WTC11 (cell line): ENCODE results near the gene FMNL2. TPM values are rescaled to one million over a fixed set of nuclear protein-coding genes. Genes with fewer than 3 reads are reported as not detected.

Source experiments
- ATAC-seq: fragments of 200-7000 bp; cut with Tn5 transposase; 2 replicates; pipeline ENCODE4 v1.10.0; 2021; ENCODE audit warnings: mild to moderate bottlenecking, moderate library complexity
- CTCF ChIA-PET: fragments of 300-600 bp; sonication (Branson Sonifier 250); formaldehyde crosslinking; loops from one replicate; lab custom pipeline; 2021; ENCODE audit warnings: antibody characterized with exemption; lab: Charles Lee
- POLR2A ChIA-PET: fragments of 350-600 bp; sonication (Branson Sonifier 250); formaldehyde crosslinking; loops from one replicate; lab custom pipeline; 2021; ENCODE audit warnings: antibody characterized with exemption; lab: Charles Lee
- DNase-seq: peaks from one replicate; pipeline ENCODE4 v3.0.0; 2021; ENCODE audit warnings: low spot score
- H3K27ac Mint-ChIP-seq: 2 replicates; pipeline ENCODE4 v1.8.0; 2021; ENCODE audit warnings: mixed read lengths
- H3K27me3 Mint-ChIP-seq: 2 replicates; pipeline ENCODE4 v1.8.0; 2021; ENCODE audit warnings: low read depth, mild to moderate bottlenecking, moderate library complexity, mixed read lengths
- H3K36me3 Mint-ChIP-seq: 2 replicates; pipeline ENCODE4 v1.8.0; 2021; ENCODE audit warnings: mixed read lengths
- H3K4me1 Mint-ChIP-seq: 2 replicates; pipeline ENCODE4 v1.8.0; 2022; ENCODE audit warnings: mixed read lengths
- H3K4me3 Mint-ChIP-seq: 2 replicates; pipeline ENCODE4 v1.8.0; 2021; ENCODE audit warnings: mild to moderate bottlenecking, moderate library complexity, mixed read lengths
- H3K9me3 Mint-ChIP-seq: 2 replicates; pipeline ENCODE4 v1.8.0; 2021; ENCODE audit warnings: mixed read lengths
- ARID4B ChIP-seq: sonication (generic); formaldehyde crosslinking; IDR thresholded peaks from 2 replicates; pipeline ENCODE4 v1.8.0; 2023; ENCODE audit warnings: missing genetic modification reagents, mild to moderate bottlenecking, borderline replicate concordance
- ATF3 ChIP-seq: sonication (generic); formaldehyde crosslinking; conservative IDR thresholded peaks from 2 replicates; pipeline ENCODE4 v1.8.1; 2022; ENCODE audit warnings: mild to moderate bottlenecking, missing genetic modification reagents
- FOXP1 ChIP-seq: sonication (generic); formaldehyde crosslinking; IDR thresholded peaks from 2 replicates; pipeline ENCODE4 v1.8.0; 2022; ENCODE audit warnings: missing genetic modification reagents, mild to moderate bottlenecking, moderate library complexity, borderline replicate concordance
- FOXP4 ChIP-seq: sonication (generic); formaldehyde crosslinking; IDR thresholded peaks from 2 replicates; pipeline ENCODE4 v1.8.0; 2022; ENCODE audit warnings: mild to moderate bottlenecking, missing genetic modification reagents
- MAX ChIP-seq: sonication (generic); formaldehyde crosslinking; IDR thresholded peaks from 2 replicates; pipeline ENCODE4 v1.8.0; 2022; ENCODE audit warnings: mild to moderate bottlenecking, missing genetic modification reagents
- NFATC4 ChIP-seq: fragments of 250-450 bp; sonication (Bioruptor Pico); IDR thresholded peaks from 2 replicates; pipeline ENCODE4 v1.9.0; 2021; ENCODE audit warnings: mild to moderate bottlenecking
- NR1H2 ChIP-seq: sonication (generic); formaldehyde crosslinking; IDR thresholded peaks from 2 replicates; pipeline ENCODE4 v1.9.0; 2021; ENCODE audit warnings: mild to moderate bottlenecking, moderate library complexity, missing genetic modification reagents
- RELA ChIP-seq: sonication (generic); formaldehyde crosslinking; IDR thresholded peaks from 2 replicates; pipeline ENCODE4 v1.8.1; 2022; ENCODE audit warnings: missing genetic modification reagents, mild to moderate bottlenecking, borderline replicate concordance
- SMAD3 ChIP-seq: sonication (generic); formaldehyde crosslinking; IDR thresholded peaks from 2 replicates; pipeline ENCODE4 v1.8.0; 2022; ENCODE audit warnings: missing genetic modification reagents, mild to moderate bottlenecking, borderline replicate concordance
- SOX15 ChIP-seq: fragments of 250-450 bp; sonication (Bioruptor Pico); IDR thresholded peaks from 2 replicates; pipeline ENCODE4 v1.9.0; 2021; ENCODE audit warnings: mild to moderate bottlenecking
- ZNF121 ChIP-seq: sonication (generic); formaldehyde crosslinking; IDR thresholded peaks from 2 replicates; pipeline ENCODE4 v1.8.0; 2023; ENCODE audit warnings: missing genetic modification reagents
- ZNF219 ChIP-seq: sonication (generic); formaldehyde crosslinking; IDR thresholded peaks from 2 replicates; pipeline ENCODE4 v1.8.0; 2023; ENCODE audit warnings: missing genetic modification reagents, mild to moderate bottlenecking, borderline replicate concordance
- ZNF281 ChIP-seq: sonication (generic); formaldehyde crosslinking; IDR thresholded peaks from 2 replicates; pipeline ENCODE4 v1.8.0; 2023; ENCODE audit warnings: mild to moderate bottlenecking, missing genetic modification reagents
- ZNF423 ChIP-seq: fragments of 250-450 bp; sonication (Bioruptor Pico); IDR thresholded peaks from 2 replicates; pipeline ENCODE4 v2.1.2; 2022; ENCODE audit warnings: mild to moderate bottlenecking, moderate library complexity
- ZNF532 ChIP-seq: fragments of 250-450 bp; sonication (Bioruptor Pico); IDR thresholded peaks from 2 replicates; pipeline ENCODE4 v1.9.0; 2021; ENCODE audit warnings: mild to moderate bottlenecking, borderline replicate concordance
- ZNF671 ChIP-seq: fragments of 250-450 bp; sonication (Bioruptor Pico); IDR thresholded peaks from 2 replicates; pipeline ENCODE4 v1.8.0; 2021; ENCODE audit warnings: mild to moderate bottlenecking
- total RNA-seq: library from RNA; stranded (reverse); gene quantifications from 3 replicates; pipeline ENCODE4 v1.2.3, GENCODE V29; 2021

FMNL2 gene
- total RNA-seq, 1 experiment from 2014 or later, result 43.0 TPM

GRCh38 chr2:152588998-152589397 is 254.0 kb downstream of the FMNL2 start (continued):
- TF ChIP-seq ARID4B (CRISPR knock-in tag) (no peak), NR1H2 (CRISPR knock-in tag) (no peak)
- TF ChIP-seq, all 79 proteins: peak for 0

GRCh38 chr2:152594022-152594766 is 259.2 kb downstream of the FMNL2 start:
- no peak for ATAC-seq
- no peak overlapping the region for H3K27ac Mint-ChIP-seq
- CTCF ChIA-PET, result no interaction called here
- TF ChIP-seq FOXP1 (CRISPR knock-in tag) (no peak), ZNF219 (CRISPR knock-in tag) (no peak), FOXP4 (no peak), ARID4B (CRISPR knock-in tag) (no peak), MAX (CRISPR knock-in tag) (no peak), ATF3 (CRISPR knock-in tag) (no peak), SOX15 (no peak), ZNF121 (CRISPR knock-in tag) (no peak), RELA (no peak), ZNF671 (CRISPR knock-in tag) (no peak), ZNF532 (no peak), SMAD3 (CRISPR knock-in tag) (no peak), ZNF281 (CRISPR knock-in tag) (no peak), ZNF423 (CRISPR knock-in tag) (no peak), NR1H2 (CRISPR knock-in tag) (no peak), NFATC4 (CRISPR knock-in tag) (no peak)

More at GRCh38 chr2:152594022-152594766, 259.2 kb downstream of the FMNL2 start:
- DNase-seq, result no peak
- H3K9me3 Mint-ChIP-seq, result no peaks in the 10 kb centered on the region
- H3K4me1 Mint-ChIP-seq, result peaks cover 9% of the 10 kb centered on the region
- no peaks in the 10 kb centered on the region; the same call in 1 of the 2 replicates for H3K36me3 Mint-ChIP-seq
- H3K27me3 Mint-ChIP-seq, result no peaks in the 10 kb centered on the region
- POLR2A ChIA-PET, result no interaction called here
- no peak overlapping the region for H3K4me3 Mint-ChIP-seq
